GM18520 (cell line): ENCODE data around the gene PSG5.
"Not testable (repeated sequence)": the region's sequence is repeated elsewhere in the genome, so short reads cannot be mapped to it uniquely, and the experiment has no call there.

Experiments
- ATAC-seq: cut with Tn5 transposase; IDR thresholded peaks from one replicate; pipeline ENCODE4 v1.9.1; 2021; ENCODE audit not compliant: unreplicated experiment

Gene PSG5

GRCh38 chr19:43186311-43186935 lies at the start of gene PSG5:
Gene PSG5 (minus strand): TSS chr19:43186536. CDS start chr19:43186405, 131 bp downstream.
- not testable (repeated sequence) for ATAC-seq

DNA sequence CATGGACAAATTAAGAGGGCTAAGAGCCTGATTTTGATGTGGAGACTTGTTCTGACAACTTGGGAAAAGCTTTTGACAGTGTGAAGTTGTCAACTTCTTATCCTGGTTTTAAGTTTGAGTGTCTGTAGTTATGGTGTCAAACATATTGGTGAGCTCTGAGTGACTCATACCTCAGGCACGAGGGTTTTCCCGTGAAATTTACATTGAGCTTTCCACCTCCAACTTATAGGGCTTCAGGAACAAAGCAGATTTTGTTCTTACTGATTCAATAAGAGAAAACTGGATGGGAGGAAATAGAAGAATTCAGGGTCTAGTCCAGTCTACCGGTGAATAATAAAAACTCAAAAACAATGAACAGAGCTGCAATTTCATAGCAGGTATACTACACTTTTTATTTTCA lies 49.4 kb upstream of the PSG5 start:
- not testable (repeated sequence) for ATAC-seq

DNA sequence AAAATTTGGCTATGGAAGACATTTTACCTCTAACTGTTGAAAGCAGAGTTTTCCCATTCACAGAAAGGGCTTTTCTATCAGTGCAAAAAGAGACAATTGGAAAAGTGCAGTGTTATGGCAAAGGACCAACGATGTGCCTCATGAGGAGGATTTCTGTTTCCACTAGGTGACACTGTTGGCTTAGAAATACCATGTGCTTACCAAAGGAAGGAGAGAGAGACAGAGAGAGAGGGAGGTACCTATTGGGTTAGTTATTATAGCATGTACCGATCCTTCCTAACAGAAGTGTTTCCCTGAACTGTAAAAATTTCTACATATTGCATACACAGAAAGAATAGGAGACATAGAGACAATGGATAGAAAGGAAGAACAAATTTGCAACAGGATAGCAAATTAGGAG lies 43.0 kb upstream of the PSG5 start:
- no peak for ATAC-seq

DNA sequence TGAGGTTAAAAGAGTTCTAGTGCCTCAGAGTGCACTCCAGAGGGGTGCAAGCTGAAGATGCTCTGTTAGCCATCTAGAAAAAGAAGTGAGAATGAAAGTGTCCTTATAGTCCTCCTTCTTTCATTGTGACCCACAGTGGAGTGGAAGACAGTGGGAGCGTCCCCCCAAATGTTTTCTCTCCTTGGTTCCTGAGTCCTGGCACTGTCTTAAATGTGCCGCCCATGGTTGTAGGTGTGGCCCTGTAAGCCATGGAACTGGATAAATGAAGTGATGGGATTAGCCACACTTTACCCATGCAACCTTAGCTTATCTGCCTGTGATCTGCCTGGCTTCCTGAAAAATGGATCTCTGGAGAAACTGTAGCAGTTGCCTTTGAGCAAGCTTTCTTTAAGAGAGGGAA lies 42.4 kb upstream of the PSG5 start:
- not testable (repeated sequence) for ATAC-seq

DNA sequence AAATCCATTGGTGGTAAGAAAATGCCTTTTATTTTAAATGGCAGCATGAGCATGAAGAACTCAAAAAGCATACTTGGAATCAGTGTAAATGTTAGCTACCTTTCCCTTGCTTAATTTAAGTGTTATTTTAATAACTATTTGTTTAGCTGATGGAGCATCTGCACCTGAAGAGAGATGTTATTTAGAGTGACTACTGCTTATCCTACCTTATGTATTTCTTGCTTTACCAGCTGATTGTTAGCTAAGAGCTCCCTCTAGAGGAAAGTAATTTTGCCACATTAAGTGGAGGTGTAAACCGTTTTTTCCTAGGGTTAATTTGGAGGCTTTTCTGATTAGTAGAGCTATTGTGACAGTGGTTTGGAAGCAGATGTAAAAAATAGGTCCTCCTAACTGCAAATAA lies 40.6 kb upstream of the PSG5 start:
- not testable (repeated sequence) for ATAC-seq

DNA sequence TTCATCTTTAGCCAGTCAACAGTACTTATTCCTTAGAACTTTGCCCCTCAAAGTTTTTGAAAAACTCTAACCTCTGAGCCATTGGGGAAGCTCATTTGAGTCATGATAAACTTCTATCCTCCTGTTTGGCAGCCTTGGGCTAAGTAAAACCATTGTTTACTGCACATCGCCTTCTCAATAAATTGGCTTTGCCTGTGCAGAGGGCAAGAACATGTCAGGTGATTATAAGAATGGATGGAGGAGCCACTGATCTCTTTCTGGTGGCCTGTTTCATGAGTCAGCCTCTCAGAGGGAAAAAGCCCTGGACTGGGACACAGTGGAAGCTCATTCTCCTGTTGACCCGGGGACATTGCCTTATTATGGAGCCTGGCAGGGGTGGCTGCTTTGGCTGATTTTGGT lies 38.5 kb upstream of the PSG5 start:
- no peak for ATAC-seq

GRCh38 chr19:43224201-43224854 lies 38.0 kb upstream of the PSG5 start:
- ATAC-seq: not testable (repeated sequence)

DNA sequence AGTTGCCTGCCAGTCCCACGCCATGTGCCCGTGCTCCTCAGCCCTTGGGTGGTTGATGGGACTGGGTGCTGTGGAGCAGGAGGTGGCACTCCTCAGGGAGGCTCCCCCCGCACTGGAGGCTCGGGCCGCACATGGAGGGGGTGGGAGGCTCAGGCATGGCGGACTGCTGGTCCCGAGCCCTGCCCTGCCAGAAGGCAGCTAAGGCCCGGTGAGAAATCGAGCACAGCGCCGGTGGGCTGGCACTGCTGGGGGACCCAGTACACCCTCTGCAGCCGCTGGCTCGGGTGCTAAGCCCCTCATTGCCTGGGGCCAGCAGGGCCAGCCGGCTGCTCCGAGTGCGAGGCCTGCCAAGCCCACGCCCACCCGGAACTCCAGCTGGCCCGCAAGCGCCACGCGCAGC lies 35.6 kb upstream of the PSG5 start:
- not testable (repeated sequence) for ATAC-seq

GRCh38 chr19:43219136-43219535 lies 32.8 kb upstream of the PSG5 start:
- ATAC-seq: not testable (repeated sequence)

GRCh38 chr19:43215881-43216280 lies 29.5 kb upstream of the PSG5 start:
- not testable (repeated sequence) for ATAC-seq

DNA sequence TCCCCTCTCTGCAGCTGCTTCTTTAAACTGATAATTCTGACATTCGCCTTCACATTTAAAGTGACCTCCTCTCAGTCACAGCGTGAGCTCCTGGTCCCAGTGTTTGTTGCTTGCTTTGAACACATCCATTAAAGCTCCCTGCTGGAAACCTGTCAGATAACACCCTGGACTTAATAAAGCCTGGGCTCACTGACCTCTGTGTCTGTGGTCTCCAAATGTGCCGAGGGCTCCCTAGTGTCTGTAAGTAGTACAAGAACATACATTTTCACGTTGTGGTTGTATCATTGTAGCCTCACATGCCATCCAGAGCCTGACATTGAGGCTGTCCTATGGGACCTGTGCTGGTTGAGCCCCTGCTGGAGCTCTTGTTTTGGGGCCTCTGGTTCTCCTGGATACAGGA lies 21.7 kb upstream of the PSG5 start:
- no peak for ATAC-seq

DNA sequence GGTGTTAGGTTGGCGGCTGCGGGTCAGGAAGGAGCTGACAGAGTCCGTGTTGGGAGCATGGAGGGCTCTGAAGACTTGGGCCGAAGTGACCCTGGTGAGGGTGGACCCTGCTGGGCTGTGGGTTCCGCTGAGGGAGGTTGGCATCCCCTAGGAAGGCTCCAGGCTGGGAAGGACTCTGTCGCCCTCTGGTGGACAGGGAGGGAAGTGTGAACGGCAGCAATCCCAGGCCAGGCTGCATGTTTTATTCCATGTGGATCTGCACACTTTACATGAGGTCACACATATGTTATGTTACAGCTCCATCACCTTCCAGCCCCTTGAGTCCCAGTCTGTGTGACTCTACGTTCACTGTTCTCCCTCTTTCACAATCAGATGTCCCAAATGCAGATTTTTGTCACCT lies 20.8 kb upstream of the PSG5 start:
- ATAC-seq: not testable (repeated sequence)

GRCh38 chr19:43205471-43206105 lies 19.3 kb upstream of the PSG5 start, which contains the start of gene PSG4:
Gene PSG4 (minus strand): TSS chr19:43205638. CDS start chr19:43205536, 102 bp downstream.
- ATAC-seq: not testable (repeated sequence)

DNA sequence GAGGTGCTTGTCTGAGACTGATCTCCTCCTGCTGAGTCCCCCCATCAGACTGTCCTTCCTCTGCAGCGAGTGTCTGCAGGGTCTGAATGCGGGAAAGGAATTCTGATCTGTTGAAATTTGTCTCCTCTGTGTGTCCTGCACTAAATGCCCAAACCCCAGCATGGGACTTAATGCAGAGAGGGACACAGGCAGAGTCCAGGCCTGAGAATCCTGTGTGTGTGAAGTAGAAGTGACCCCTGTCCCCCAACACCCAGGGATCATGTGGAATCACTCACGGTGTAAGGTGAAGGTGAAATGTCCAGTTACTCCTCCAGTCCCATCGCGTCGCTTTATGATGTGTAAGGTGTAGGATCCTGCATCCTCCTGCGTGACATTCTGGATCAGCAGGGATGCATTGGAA lies 17.3 kb upstream of the PSG5 start:
- not testable (repeated sequence) for ATAC-seq

DNA sequence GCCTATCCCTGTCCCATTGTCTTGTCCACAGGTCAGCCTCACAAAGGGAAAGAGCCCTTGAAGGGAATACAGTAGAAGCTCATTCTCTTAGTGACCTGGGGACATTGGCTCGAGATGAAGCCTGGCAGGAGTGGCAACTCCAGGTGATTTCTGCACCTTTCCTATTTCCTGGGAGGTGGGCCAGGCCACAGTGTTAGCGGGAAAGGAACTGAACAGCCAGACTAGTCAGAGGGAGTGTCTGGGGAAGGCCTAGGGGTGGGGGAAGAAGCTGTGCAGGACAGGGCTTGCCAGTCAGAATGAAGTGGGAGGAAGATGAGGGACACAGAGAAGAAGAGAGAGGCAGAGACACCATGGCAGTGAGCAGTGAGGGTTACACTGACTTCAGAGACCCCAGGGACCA lies 15.6 kb upstream of the PSG5 start:
- ATAC-seq: not testable (repeated sequence)

GRCh38 chr19:43201337-43201801 lies 15.0 kb upstream of the PSG5 start:
- not testable (repeated sequence) for ATAC-seq

GRCh38 chr19:43198686-43199419 lies 12.5 kb upstream of the PSG5 start:
- ATAC-seq: not testable (repeated sequence)

DNA sequence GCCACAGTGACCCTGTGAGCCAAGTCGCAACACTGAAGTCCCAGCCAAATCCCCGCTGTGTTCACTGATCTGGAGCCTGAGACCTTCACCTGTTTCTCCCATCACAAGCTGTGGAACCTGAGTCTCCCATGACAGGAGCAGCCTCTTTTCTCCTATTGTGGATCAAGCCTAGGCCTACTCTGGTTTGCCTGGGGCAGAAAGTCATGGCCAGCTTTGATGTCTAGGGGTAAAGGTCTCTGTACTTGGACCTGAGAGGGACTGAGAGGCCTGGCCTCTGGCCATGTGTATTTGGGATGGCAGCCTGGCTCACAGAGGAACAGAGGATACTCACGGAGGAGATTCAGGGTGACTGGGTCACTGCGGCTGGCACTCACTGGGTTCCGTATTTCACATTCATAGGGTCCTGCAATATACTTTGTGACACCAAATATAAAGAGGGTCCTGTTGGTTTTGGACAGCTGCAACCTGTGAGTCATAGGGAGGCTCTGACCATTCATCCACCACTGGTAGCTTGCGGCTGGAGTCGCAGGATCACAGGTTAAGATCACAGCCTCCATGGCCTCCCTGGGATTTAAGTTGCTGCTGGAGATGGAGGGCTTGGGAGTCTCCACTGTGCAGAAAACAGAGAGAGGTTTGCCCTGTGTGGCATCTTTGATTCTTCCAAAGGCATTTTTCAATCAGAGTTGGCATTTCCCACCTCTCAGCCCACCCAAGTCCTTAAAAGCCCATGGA lies 11.5 kb upstream of the PSG5 start:
- not testable (repeated sequence) for ATAC-seq

- ATAC-seq: not testable (repeated sequence)
Measured at GRCh38 chr19:43194397-43194796, 8.1 kb upstream of the PSG5 start.

DNA sequence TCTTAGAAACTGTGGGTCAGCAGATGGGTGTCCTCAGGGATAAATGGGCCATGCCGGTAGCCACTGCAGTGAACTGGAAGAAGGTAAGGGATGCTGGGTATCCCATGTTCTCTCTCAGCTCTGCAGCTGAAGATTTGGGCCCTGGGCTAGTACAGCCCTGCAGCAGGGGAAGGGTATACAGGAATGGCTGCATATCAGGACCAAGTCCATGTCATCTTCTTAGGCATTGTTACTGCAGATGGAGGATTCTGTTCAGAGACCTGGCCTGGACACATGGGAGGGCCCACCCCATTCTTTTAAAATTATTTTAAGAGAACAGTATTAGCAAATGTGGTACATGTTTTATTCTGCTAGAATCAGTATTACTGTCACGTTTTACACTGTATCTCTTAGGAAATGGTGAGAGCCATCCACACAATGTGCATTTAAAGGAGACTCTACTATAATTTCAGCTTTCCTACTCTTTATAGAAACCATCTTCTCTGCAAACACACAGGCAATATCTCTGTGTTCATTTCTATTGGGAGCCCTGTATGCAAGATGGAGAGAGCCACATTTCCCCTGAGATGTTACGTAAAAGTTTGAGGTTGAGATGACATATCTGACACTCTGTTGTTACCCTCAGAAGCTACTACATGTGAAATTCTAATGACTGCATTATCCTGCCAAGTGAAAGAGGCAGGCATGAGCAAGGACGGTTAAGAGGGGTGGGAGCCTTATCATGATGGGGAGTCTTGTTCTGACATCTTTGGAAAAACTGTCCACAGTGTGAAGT lies 6.2 kb upstream of the PSG5 start:
- ATAC-seq: not testable (repeated sequence)
